Measurements from ENCODE around the gene XYLT1. TPM values are rescaled to one million over a fixed set of nuclear protein-coding genes. Genes with fewer than 3 reads are reported as not detected.

Gene XYLT1
- total RNA-seq, 1 experiment from 2014 or later, result 14.5 TPM

- H3K4me1 Mint-ChIP-seq, result peaks cover 17 to 26% of the 10 kb centered on the region in 2 experiments
- H3K79me2 ChIP-seq (ENCODE audit: insufficient read depth, low read length), result no peaks in the 10 kb centered on the region
- H3K9me3 Mint-ChIP-seq, result no peaks in the 10 kb centered on the region
- H3K27ac ChIP-seq (ENCODE audit: insufficient read length, low read depth, low read length), result no peak overlapping the region
- H2BK120ac ChIP-seq (ENCODE audit: low read depth, low read length, poor library complexity, severe bottlenecking), result no peak overlapping the region
- no peaks in the 10 kb centered on the region for H3K4me1 ChIP-seq (ENCODE audit: insufficient read depth, low read length)
- no peak overlapping the region for H3K23ac ChIP-seq (ENCODE audit: insufficient read length, low read depth, low read length)
- no peak overlapping the region for H3K4me3 Mint-ChIP-seq
- H4K5ac ChIP-seq (ENCODE audit: insufficient read length, low read depth, low read length), result no peak overlapping the region
- H3K4me2 ChIP-seq (ENCODE audit: insufficient read depth, insufficient read length, low read length), result no peak overlapping the region
- no peaks in the 10 kb centered on the region for H3K9me3 ChIP-seq (ENCODE audit: control insufficient read depth, low read depth, low read length)
- no peak overlapping the region for H2BK5ac ChIP-seq (ENCODE audit: insufficient read length, low read length)
- H4K8ac ChIP-seq (replicated peaks; ENCODE audit: insufficient read length, low read depth, low read length), result no peak overlapping the region
- H3K4ac ChIP-seq (ENCODE audit: low read depth, low read length), result no peak overlapping the region
- WGBS (ENCODE audit: extremely low coverage, insufficient read length, low lambda C conversion rate), result no CpG with 5 or more reads among the region's 5 CpGs
- no peak overlapping the region for H2BK15ac ChIP-seq (ENCODE audit: low read depth, low read length)
- no peaks in the 10 kb centered on the region for H3K23me2 ChIP-seq (ENCODE audit: insufficient read length, low read depth, low read length, poor library complexity, severe bottlenecking)
- no peak overlapping the region for H3K9ac ChIP-seq (ENCODE audit: extremely low read depth, insufficient read length, low read length)
- TF ChIP-seq CTCF (conservative IDR thresholded peaks at IDR 0.05), result no peak
- H3K14ac ChIP-seq (ENCODE audit: insufficient read depth, low read length), result no peak overlapping the region
- H3K36me3 Mint-ChIP-seq (ENCODE audit: insufficient read depth in 1 of 3, low read depth in 3 of 3), result peaks cover 18 to 30% (median 21%) of the 10 kb centered on the region in 3 experiments
- H2AK5ac ChIP-seq (ENCODE audit: insufficient read length, low read length), result no peak overlapping the region
- H3K27me3 Mint-ChIP-seq (ENCODE audit: low read depth), result no peaks in the 10 kb centered on the region
- no peak overlapping the region for H3T11ph ChIP-seq (ENCODE audit: low read length)
- no peak overlapping the region for H4K91ac ChIP-seq (ENCODE audit: insufficient read length, low read depth, low read length)
- H3K56ac ChIP-seq (ENCODE audit: insufficient read length, low read depth, low read length), result no peak overlapping the region
- no peaks in the 10 kb centered on the region for H3K79me1 ChIP-seq (ENCODE audit: insufficient read depth, low read depth, low read length, poor library complexity, severe bottlenecking)
- no peak overlapping the region for H3K18ac ChIP-seq (ENCODE audit: insufficient read length, low read depth, low read length)
- no peak overlapping the region for H2BK12ac ChIP-seq (ENCODE audit: insufficient read length, low read depth, low read length)
- DNase-seq, result no peak
- no peaks in the 10 kb centered on the region for H4K20me1 ChIP-seq (ENCODE audit: control insufficient read depth, insufficient read depth, insufficient read length)
- H2BK20ac ChIP-seq (ENCODE audit: low read depth, low read length, poor library complexity, severe bottlenecking), result no peak overlapping the region
- H2AFZ ChIP-seq (ENCODE audit: low read length), result no peak overlapping the region
- H3K27ac Mint-ChIP-seq, result no peak overlapping the region
- no peaks in the 10 kb centered on the region for H3K27me3 ChIP-seq (ENCODE audit: insufficient read depth, low read length)
Observed at GRCh38 chr16:17129971-17130370, 340.8 kb downstream of the XYLT1 start.

Measured in H9 (cell line).